Neural progenitor cell (in vitro differentiated cells): ENCODE results near the gene BTBD10. TPM values are rescaled to one million over a fixed set of nuclear protein-coding genes. Genes with fewer than 3 reads are reported as not detected.

Experiments used
- DNase-seq: peaks from one replicate; pipeline ENCODE4 v3.0.0-alpha.2; 2016; ENCODE audit warnings: low spot score
- H2AFZ ChIP-seq: fragments of 200-600 bp; sonication (generic); replicated peaks from 2 replicates; pipeline ENCODE4 v1.6.1; 2016; ENCODE audit warnings: antibody characterized with exemption
- H3F3A ChIP-seq: fragments of 200-600 bp; sonication (generic); 2 replicates; pipeline ENCODE4 v1.6.1; 2016; ENCODE audit warnings: antibody characterized with exemption, low read depth
- H3K27ac ChIP-seq: fragments of 200-600 bp; sonication (generic); 2 replicates; pipeline ENCODE4 v1.5.1; 2016; ENCODE audit warnings: mild to moderate bottlenecking
- H3K27me3 ChIP-seq: fragments of 200-600 bp; sonication (generic); 2 replicates; pipeline ENCODE4 v1.6.1; 2016; ENCODE audit warnings: mild to moderate bottlenecking, moderate library complexity
- H3K36me3 ChIP-seq: fragments of 200-600 bp; sonication (generic); 2 replicates; pipeline ENCODE4 v1.5.1; 2016
- H3K4me1 ChIP-seq: fragments of 200-600 bp; sonication (generic); 2 replicates; pipeline ENCODE4 v1.6.1; 2016; ENCODE audit warnings: mixed run types
- H3K4me2 ChIP-seq: fragments of 200-600 bp; sonication (generic); 2 replicates; pipeline ENCODE4 v1.6.1; 2016
- H3K4me3 ChIP-seq: fragments of 200-600 bp; sonication (generic); 2 replicates; pipeline ENCODE4 v1.5.1; 2016
- H3K79me2 ChIP-seq: fragments of 200-600 bp; sonication (generic); 2 replicates; pipeline ENCODE4 v1.6.1; 2016; ENCODE audit warnings: low read depth
- H3K9ac ChIP-seq: fragments of 200-600 bp; sonication (generic); 2 replicates; pipeline ENCODE4 v1.6.1; 2016
- H3K9me3 ChIP-seq: fragments of 200-600 bp; sonication (generic); 2 replicates; pipeline ENCODE4 v1.5.1; 2016; ENCODE audit warnings: low read depth
- H4K20me1 ChIP-seq: fragments of 200-600 bp; sonication (generic); 2 replicates; pipeline ENCODE4 v1.6.1; 2016; ENCODE audit warnings: low read depth
- H3K27ac Mint-ChIP-seq: 3 replicates; pipeline ENCODE4 v1.8.0; 2021; ENCODE audit warnings: mixed read lengths
- H3K27me3 Mint-ChIP-seq: 2 replicates; pipeline ENCODE4 v1.8.0; 2022; ENCODE audit warnings: low read depth, mild to moderate bottlenecking, inconsistent platforms, moderate library complexity, mixed read lengths; ENCODE audit not compliant: insufficient read depth
- H3K36me3 Mint-ChIP-seq: 3 replicates; pipeline ENCODE4 v1.8.0; 2021; ENCODE audit warnings: mixed read lengths
- H3K4me1 Mint-ChIP-seq: 3 replicates; pipeline ENCODE4 v1.8.0; 2021; ENCODE audit warnings: mixed read lengths
- H3K4me3 Mint-ChIP-seq: 3 replicates; pipeline ENCODE4 v1.8.0; 2021; ENCODE audit warnings: mild to moderate bottlenecking, moderate library complexity, mixed read lengths
- H3K9me3 Mint-ChIP-seq: 3 replicates; pipeline ENCODE4 v1.8.0; 2020; ENCODE audit warnings: mixed read lengths
- CTCF ChIP-seq: fragments of 200-600 bp; sonication (generic); IDR thresholded peaks from 2 replicates; pipeline ENCODE4 v1.5.1; 2017; ENCODE audit warnings: antibody characterized with exemption, mild to moderate bottlenecking
- EZH2 ChIP-seq: fragments of 200-600 bp; sonication (generic); IDR thresholded peaks from 2 replicates; pipeline ENCODE4 v1.6.1; 2017; ENCODE audit warnings: antibody characterized with exemption, mild to moderate bottlenecking, moderate library complexity
- EZH2phosphoT487 ChIP-seq: fragments of 200-600 bp; sonication (generic); IDR thresholded peaks from 2 replicates; pipeline ENCODE4 v1.6.1; 2017; ENCODE audit warnings: antibody characterized with exemption
- total RNA-seq: library from RNA; depleted of rRNA; stranded (reverse); fragments of >200 nt; gene quantifications from 2 replicates; pipeline ENCODE4 v1.2.3, GENCODE V29; 2015; ENCODE audit warnings: low replicate concordance

The BTBD10 gene
- total RNA-seq, 1 donor from 2014 or later, result 59.3 TPM

DNA sequence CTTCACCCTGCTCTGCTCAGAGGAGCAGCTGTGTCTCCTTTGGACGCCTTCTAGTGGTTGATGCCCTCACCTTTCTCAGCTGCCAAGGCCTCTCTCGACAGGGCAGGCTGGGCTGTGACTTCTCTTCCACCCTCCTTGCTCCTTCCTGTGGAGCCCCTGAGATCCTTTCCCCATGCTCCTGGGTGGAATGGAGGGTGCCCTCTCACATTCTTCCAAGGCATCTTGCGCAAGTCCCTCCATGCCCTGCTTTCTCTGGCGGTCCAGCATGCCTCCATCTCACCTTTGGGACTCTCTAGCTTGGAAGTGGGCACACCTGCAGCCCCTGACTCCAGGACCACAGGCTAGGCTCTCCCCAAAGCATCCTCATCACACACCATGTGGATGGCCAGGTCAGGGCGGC is 116.6 kb downstream of the BTBD10 start:
- no peak overlapping the region for H3K27ac ChIP-seq
- no peak overlapping the region for H3K9ac ChIP-seq
- Mint-ChIP-seq H3K4me1 (peaks cover 4% of the 10 kb centered on the region), H3K36me3 (no peaks in the 10 kb centered on the region), H3K27ac (no peak overlapping the region), H3K4me3 (no peak overlapping the region), H3K27me3 (peaks cover 4% of the 10 kb centered on the region), H3K9me3 (no peaks in the 10 kb centered on the region)
- no peaks in the 10 kb centered on the region for H3F3A ChIP-seq
- no peak overlapping the region for H3K4me2 ChIP-seq
- H3K4me1 ChIP-seq, result no peaks in the 10 kb centered on the region
- H4K20me1 ChIP-seq, result no peaks in the 10 kb centered on the region
- no peaks in the 10 kb centered on the region for H3K27me3 ChIP-seq
- no peak overlapping the region for H3K4me3 ChIP-seq
- H3K79me2 ChIP-seq, result no peaks in the 10 kb centered on the region
- no peaks in the 10 kb centered on the region for H3K9me3 ChIP-seq
- DNase-seq, result no peak
- H2AFZ ChIP-seq, result no peak overlapping the region
- no peak for TF ChIP-seq EZH2phosphoT487
- TF ChIP-seq EZH2, result no peak
- no peak for TF ChIP-seq CTCF
- no peaks in the 10 kb centered on the region for H3K36me3 ChIP-seq

DNA sequence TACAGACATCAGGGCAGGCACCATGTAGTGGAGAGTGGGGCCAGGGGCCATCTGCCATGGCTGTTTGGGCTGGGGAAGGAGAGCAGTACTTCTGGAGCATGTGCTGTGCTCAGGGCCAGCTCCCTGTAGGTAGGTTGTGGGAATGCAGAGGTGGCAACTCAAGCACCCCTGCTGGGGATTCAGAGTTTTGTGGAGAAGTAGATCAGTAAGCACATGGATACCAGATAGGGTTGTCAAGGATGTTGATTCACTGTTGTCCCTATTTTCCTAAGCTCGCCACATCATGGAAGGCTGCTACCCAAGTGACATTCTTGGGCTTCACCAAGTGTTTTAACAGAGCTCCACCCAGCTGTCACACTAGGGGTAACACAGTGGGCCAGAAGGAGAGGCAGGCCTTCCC is 118.2 kb downstream of the BTBD10 start:
- Histone ChIP-seq H3F3A (no peaks in the 10 kb centered on the region), H3K4me2 (no peak overlapping the region), H3K9me3 (no peaks in the 10 kb centered on the region), H3K4me1 (no peaks in the 10 kb centered on the region), H2AFZ (no peak overlapping the region), H3K4me3 (no peak overlapping the region), H3K79me2 (no peaks in the 10 kb centered on the region), H3K36me3 (no peaks in the 10 kb centered on the region), H3K27ac (no peak overlapping the region), H3K27me3 (no peaks in the 10 kb centered on the region), H3K9ac (no peak overlapping the region), H4K20me1 (no peaks in the 10 kb centered on the region)
- DNase-seq, result no peak
- H3K36me3 Mint-ChIP-seq, result no peaks in the 10 kb centered on the region
- no peak overlapping the region for H3K27ac Mint-ChIP-seq
- peaks cover 7% of the 10 kb centered on the region for H3K27me3 Mint-ChIP-seq
- no peaks in the 10 kb centered on the region for H3K9me3 Mint-ChIP-seq
- no peak overlapping the region for H3K4me3 Mint-ChIP-seq
- no peak for TF ChIP-seq EZH2phosphoT487
- no peak for TF ChIP-seq EZH2
- TF ChIP-seq CTCF, result no peak
- peaks cover 11% of the 10 kb centered on the region for H3K4me1 Mint-ChIP-seq

DNA sequence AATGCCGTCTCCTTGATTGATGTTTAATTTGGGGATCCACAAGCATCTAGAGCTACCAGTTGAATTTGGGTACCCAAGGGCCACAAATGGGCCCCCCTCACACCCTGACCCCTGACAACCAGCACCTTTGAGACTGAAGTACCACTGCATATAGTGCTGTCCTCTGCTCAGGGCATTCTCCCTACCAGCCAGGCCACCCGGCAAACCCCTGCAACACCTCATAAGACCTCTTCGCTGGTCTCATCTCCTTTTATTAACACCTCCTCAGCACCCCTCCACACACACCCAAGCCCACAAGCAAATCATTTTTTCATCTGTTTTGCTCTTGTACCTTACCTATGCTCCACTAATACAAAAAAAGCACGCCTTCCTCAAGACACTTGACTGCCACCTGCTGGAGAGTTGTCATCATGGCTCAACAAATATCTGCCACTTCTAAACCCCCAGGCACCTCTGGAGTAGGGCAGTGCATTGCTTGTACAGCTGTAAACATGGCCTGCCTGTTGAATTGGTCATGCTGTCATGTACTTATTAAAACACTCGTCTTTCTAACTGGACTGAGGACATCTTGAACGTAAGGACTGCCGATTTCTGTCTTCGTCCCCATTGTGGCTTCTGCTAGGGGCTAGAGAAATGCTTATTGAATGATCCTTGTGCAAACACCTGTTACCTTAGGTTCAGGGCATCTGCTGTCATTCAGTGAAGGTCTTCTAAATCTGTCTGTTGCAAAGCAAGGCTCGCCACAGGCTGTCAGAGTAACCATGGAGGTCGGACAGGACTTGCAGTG is 118.9 kb downstream of the BTBD10 start:
- Histone ChIP-seq H3F3A (no peaks in the 10 kb centered on the region), H3K27me3 (no peaks in the 10 kb centered on the region), H3K79me2 (no peaks in the 10 kb centered on the region), H3K36me3 (no peaks in the 10 kb centered on the region), H4K20me1 (no peaks in the 10 kb centered on the region), H3K4me1 (no peaks in the 10 kb centered on the region), H3K4me3 (no peak overlapping the region), H3K9me3 (no peaks in the 10 kb centered on the region), H3K4me2 (no peak overlapping the region), H3K9ac (no peak overlapping the region), H3K27ac (no peak overlapping the region), H2AFZ (no peak overlapping the region)
- Mint-ChIP-seq H3K27ac (no peak overlapping the region), H3K4me3 (no peak overlapping the region), H3K36me3 (no peaks in the 10 kb centered on the region), H3K9me3 (no peaks in the 10 kb centered on the region), H3K27me3 (peaks cover 7% of the 10 kb centered on the region), H3K4me1 (peaks cover 17% of the 10 kb centered on the region)
- peak; percentile 79 for DNase-seq
- TF ChIP-seq CTCF (peak; percentile 92), EZH2 (no peak), EZH2phosphoT487 (no peak)
